Left renal pelvis (tissue), 4 donors: ENCODE measurements around the gene KCTD18. TPM values are rescaled to one million over a fixed set of nuclear protein-coding genes. Genes with fewer than 3 reads are reported as not detected.

Source experiments
- DNase-seq, 4 donors: peaks; one replicate each; pipeline ENCODE4 v3.0.0-alpha.2; 2013; ENCODE audit warnings: low read depth in 4 of 4, low spot score in 3 of 4
- polyA plus RNA-seq, 4 donors: library from polyadenylated mRNA; unstranded; fragments of 120-200 nt; gene quantifications; one replicate each; pipeline ENCODE4 v1.2.1, GENCODE V29; 2013; ENCODE audit not compliant: insufficient read length in 4 of 4

The KCTD18 gene
- polyA plus RNA-seq, 4 donors, result 15.0 to 17.4 (median 16.7) TPM

DNA sequence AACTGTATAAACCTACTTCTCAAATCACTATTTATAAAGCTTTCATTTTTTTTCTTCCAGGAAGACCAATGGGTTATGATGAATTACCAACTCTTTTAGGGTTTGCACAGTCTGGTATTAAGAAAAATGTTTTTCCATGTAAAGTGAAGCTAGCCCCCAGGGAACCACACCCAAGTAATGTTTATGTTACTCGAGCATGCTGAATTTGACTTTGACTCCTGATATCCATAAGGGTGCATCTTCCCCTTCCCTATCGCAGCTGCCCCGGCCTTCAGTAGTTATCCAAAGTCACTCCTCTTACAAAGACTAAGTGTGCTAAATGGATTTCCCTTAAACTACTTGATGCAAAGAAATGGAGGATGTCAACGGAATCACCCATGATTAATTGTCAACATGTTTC, 21.7 kb downstream of the KCTD18 start:
- no peak for DNase-seq

DNA sequence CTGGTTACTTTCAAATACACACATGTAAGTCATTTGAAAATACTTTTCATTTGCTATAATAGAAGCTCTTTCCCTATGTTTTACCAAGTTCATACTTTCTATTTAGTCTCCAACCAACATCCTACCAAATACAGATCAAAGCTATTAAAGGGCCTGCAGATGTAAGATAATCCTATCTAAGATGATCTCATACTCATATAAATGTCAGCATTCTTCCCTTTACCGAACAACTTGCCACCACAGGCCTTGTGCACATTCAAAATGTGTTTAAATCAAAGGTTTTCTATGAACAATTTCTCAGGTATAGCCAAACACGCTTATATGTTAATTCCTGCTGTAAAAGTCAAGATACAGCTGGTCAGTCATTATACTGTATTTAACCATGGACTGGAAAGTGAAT, 23.3 kb downstream of the KCTD18 start:
- no peak for DNase-seq

DNA sequence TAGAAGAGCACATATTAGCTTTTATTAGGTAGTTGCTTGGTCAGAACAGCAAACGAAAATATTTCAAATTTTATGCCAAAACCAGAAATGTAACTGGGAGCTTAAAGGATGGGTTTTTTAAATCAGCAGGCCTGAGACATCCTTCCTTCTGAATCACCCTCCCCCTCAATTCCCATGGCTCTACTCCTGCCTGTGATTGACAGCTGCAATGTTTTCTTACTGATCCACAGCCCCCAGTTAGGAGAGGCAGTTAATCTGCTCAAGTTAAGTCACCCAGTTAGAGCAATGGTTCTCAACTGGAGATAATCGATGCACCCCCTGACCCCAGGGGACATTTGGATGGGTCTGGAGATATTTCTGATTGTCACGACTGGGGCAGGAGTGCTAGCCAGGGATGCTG, 24.9 kb downstream of the KCTD18 start:
- DNase-seq, result no peak

DNA sequence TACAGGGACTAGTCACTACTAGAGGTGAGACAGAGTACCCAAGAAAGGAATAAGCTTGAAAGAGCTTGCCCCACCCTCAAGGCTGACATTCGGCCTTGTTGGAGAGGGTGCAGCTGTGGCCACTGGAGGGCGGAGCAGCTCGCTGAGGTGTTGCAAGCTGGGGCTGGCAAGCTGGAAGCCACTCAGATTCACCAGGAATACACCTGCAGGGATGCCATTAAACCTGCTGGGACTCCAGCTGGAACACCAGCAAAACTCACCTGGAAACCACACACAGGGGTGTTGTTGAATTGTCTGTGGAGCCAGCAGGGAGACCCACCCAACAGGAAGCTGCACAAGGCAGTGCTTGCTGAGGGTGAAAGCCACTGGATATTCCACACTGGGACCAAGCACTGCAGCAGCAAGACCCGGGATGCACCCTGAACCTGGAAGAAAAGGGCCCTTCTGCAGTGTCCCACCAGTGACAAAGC, 26.1 kb downstream of the KCTD18 start:
- no peak for DNase-seq

DNA sequence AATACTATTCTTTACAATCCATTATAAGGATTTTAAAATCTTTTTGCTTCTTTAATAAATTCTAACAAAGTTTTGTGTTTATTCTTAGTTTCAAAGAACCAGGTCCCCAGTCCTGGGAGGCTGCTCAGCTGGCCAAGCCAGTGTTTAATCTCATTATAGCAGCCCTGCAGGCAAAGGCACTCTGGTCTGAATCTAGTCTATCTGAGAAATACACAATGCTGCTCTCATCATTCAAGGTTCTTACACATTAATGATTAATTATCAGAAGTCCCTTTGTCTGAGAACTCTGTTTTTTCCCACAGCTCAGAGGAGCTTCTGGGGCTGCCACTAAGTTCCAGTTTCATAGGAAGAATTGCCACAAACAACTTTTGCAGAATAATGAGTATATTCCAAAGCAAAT, 27.7 kb downstream of the KCTD18 start:
- DNase-seq, result no peak

DNA sequence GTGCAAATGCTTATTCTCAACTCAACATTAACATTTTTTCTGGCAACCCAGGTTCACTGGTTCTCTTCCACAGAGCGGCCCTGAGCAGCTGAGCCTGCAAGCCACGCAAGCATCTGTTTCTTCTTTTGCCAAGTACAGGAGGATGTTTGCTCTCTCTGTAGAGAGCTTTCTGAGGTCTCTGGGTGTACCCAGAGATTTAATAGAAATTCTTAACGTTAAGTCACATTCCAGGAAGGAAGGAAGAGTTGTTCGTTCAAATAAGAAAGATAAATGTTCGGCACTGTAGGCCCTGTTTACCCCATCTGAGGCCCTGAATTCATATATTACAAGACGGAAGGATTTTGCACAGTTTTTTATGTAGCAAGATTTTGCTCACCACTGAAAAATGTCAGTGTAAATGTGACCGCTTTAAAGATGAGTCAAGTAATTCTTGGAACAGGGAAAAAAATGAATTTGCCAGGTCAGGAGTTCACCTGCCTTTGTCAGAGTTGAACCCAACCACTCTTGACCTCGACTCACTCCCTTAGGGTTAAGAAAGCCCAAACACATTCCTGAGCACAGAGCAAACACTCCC, 30.1 kb downstream of the KCTD18 start:
- no peak for DNase-seq

DNA sequence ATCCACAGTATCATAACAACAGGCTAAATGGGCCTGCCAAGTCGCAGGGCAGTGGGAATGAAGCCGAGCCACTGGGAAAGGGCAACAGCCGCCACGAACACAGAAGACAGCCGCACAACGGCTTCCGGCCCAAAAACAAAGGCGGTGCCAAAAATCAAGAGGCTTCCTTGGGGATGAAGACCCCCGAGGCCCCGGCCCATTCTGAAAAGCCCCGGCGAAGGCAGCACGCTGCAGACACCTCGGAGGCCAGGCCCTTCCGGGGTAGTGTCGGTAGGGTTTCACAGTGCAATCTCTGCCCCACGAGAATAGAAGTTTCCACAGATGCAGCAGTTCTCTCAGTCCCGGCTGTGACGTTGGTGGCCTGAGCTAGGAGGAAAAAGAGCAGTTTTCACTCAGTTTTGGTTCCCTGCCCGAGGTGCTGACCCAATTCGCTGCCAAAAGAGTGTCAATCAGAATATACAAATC, 32.2 kb downstream of the KCTD18 start:
- no peak for DNase-seq

DNA sequence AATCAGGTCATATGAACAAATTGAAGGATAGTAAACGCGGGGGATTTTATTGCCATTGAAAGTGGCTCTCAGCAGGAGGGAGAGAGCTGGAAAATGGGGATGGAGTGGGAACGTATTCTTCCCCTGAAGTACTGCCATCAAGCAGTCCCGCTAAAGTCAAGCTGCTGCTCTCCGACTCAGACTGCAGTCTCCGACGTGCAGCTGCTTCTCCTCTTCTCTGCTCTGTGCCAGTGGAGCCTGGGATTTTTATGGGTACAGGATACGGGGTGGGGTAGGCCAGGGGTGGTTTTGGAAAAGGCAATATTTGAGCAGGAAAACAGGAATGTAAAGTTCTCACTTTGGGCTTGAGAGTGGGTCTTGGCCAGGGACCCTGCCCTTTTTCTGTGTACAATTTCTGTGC, 33.0 kb downstream of the KCTD18 start:
- DNase-seq, result no peak

DNA sequence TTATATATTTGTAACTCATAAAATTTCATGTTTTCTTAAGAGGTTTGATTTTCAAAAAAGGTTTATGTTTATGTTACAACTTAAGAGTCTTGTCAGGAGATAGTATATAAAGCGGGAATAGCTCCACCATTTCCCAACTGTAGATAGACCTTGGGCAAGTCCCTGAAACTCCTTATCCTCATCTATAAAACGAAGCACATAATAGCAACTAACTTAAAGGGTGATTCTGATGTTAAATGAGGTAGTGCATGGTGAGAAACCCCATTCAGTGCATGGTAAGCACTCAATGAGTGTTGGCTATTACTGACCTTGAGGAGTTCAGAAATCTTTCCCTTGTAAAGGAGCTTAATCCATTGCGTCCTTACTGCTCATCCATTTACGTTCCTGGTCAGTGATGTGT, 34.1 kb downstream of the KCTD18 start:
- no peak for DNase-seq

DNA sequence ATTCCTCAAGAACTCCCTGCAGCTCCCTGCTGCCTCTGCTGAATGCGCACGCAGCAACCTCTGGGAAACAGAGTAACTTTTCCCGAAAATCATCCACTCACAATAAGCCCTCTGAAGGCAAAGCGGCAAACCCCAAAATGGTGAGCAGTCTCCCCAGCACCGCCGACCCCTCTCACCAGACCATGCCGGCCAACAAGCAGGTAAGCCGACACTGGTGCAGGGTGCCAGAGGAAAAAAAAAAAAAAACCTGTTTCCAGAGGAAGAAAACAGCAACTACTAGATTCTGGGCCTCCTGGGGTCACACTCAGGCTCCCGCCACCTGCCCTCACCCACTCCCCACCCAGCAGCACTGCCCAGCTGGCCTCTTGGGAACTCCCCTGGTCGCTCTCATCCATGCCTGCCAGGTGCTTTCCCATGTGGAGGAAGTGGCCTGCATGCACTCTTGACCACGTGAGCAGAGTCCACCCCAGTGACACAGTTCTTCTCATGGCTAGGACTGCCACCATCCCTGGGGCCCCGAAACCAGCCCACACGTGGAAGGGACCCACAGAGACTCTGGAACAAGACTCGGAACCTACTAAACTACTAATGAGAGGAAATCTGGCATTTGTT, 36.9 kb downstream of the KCTD18 start:
- no peak for DNase-seq

DNA sequence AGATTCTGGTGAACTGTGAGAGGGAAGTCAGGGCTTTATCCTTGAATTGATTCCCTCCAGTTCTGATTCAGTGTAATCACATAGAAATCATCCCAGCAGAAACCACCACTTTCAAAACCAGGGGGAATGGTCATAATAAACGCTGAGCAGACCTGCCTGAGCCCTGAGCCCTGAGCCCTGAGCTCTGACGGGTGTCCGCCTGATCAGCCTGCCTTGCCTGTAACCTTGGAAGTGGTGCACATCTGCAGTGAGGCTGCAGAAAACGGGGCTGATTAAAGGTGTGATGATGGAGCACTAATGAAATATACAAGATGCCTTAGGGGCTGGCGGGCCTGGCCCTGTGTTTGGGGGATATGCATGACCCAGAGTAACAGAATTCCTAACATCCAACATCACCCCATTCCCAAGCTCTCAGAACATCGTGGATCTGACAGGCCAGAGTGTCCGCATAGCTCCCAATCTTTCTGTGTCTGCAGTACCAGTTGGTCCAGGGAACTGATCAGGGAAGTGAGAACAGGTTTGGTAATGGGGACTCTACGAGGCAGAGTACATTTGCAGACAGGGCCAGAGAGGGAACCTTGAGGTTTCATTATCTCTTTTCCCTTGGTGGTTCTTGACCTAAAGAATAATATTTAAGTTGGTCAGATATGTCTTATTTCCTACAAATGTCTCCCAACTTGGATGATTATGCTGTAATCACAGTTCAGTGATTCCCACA, 37.8 kb downstream of the KCTD18 start:
- DNase-seq, result no peak

DNA sequence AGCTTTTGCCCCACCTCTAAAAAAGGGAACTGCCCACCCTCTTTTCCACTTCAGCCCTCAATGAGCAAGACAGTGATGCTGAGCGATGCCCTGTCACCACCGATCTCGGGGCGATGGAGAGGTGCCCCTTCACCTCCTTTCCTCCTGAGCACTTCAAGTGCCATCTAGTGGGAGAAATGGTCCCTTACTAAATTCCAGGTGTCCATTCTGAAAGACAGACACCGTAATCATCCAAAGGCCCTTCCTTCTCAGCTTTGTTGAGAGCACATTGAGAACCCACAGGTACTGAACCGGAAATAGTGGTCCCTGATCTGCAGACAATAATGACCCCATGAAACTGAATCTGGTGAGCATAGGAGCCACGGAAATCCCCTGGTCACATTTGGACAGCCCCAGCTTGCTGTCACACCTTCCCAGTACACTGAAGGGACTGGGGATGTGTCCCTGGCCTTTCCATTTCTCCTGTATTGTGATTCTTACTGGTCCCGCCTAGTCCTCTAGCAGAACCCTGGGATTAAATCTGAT, 38.5 kb downstream of the KCTD18 start:
- no peak for DNase-seq

DNA sequence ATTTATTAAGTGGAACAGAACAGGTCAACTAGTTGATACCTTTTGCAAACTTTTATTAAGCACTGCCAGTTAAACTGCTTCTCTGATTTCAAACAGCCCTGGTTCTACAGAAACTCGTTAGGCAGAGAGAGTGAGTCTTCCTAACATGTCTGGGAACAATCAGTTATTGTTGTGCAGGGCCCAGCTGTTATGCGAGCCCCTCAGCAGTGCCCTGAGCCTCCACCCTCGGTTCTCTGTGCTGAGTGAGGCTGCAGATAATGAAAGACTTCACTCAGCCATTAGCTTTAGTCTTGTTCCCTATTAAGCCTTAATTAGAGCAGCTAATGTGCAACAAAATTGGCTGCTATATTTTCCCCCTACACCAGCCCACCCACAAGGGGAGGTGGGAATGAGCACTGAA, 39.6 kb downstream of the KCTD18 start:
- DNase-seq, result no peak

DNA sequence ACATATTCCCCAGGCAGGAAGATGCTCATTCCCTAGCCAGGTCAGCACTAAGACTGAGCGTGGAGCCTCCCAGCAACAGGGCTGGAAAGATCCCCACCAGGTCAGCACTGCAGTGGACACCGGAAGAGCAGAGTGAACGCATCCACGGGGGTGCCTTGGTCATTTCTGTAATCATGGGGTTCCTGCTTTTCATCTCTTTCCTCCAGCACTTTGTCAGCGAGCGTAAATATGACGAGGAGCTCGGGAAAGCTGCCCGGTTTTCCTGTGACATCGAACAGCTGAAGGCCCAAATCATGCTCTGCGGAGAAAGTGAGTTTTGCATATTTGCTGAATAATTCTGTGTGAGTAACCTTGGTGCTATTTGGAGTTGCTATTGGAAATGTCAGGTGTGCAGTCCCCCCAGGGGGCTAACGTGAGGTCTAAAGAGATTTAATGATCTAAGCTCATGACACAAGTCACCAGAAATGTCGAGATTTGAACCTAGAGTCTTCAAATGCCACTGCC, 40.1 kb downstream of the KCTD18 start:
- DNase-seq, result no peak

DNA sequence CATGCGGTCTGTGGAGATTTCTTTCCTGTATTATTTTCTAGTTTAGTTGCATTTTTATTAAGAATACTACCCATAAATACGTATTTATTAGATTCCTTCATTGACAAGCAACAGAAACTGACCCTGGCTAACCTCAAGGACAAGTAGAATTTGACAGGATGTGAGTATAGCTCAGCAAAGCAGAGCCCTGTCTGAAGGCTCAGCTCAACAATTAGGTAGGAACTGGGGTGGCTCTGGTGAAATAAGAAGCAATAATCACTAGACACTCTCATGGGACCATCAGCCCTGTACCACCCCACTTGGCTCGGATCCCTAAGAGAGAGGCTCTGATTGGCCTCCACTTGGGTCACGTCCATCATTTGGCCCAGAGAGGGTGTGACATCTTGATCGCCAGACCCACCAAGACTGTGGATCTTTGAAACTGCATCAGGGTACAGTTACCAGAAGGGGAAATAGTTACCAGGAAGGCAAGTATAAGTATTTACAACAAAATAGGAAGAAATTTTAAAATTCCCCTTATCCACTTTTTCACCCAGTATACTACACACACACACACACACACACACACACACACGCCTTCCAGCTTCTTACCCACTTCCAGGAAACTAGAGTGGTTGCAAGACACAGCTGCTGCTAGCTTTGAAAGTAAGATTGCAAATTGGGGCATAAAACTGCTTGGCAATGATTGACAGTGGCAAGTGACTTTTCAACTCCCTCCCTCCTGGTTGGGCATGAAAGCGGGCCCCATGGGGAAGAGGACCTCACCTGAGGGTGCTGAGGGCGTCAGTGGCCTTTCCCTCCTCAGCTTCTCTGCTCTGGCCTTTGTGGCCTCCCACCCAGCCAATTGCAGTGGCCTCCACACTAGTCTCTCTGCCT, 41.8 kb downstream of the KCTD18 start:
- DNase-seq, result no peak

DNA sequence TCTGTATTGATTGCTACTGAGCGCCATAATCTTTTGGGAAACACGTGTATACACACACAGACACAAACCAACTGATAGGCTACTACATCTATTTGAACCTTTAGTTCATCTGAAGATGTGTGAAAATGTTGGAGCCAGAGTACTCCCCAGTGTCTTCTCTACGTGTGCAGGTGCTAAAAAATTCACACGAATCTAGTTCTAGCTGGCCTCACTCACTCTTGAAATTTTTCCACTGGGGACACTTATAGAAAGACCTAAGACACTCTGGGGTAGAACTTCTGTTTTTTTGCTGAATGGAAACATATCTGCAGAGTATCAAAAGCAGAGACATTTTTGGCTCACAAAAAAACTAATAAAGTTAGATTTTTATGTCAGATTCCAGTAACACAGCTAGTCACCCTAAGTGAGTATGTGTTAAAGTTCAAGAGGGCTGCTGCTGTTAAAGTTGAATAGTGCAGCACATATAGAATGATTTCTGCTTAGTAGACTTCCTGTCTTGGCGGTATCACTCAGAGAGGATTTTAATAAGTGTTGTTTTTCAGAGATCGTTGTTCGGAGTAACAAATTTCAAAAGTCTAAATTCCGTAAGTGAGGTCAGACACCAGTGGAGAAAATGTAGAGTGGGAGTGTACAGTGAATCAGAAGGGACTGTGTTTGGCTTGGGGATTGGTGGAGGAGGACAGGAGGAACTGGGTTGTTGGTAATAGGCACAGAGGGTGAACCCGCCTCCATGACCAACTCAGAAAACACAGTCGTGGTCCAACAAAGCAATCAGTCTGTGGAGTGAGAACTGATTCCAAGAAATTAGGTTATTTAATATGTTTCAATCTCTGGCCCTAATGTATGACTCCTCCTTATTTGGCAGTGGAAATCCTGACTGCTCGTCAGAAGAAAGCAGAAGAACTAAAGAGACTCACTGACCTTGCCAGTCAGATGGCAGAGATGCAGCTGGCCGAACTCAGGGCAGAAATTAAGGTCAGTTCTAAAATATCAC, 43.1 kb downstream of the KCTD18 start:
- DNase-seq, result no peak

DNA sequence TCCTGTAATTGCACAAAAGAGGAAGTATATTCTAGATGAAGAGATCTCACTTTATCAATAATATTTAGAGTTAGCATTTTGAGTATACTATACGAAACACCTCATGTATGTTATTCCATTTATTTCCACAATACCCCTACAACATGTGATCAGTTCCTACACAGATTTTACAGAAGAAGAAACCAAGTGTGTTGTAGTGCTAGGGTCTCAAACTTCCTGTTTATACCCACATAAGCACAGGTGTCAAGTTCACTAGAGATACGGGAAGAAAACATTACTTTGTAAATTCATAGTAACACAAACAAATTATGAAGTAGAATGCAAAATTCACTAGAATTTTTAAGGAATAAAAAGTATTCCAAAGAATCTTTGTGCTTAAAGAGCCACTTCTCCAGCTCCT, 46.4 kb downstream of the KCTD18 start:
- no peak for DNase-seq

DNA sequence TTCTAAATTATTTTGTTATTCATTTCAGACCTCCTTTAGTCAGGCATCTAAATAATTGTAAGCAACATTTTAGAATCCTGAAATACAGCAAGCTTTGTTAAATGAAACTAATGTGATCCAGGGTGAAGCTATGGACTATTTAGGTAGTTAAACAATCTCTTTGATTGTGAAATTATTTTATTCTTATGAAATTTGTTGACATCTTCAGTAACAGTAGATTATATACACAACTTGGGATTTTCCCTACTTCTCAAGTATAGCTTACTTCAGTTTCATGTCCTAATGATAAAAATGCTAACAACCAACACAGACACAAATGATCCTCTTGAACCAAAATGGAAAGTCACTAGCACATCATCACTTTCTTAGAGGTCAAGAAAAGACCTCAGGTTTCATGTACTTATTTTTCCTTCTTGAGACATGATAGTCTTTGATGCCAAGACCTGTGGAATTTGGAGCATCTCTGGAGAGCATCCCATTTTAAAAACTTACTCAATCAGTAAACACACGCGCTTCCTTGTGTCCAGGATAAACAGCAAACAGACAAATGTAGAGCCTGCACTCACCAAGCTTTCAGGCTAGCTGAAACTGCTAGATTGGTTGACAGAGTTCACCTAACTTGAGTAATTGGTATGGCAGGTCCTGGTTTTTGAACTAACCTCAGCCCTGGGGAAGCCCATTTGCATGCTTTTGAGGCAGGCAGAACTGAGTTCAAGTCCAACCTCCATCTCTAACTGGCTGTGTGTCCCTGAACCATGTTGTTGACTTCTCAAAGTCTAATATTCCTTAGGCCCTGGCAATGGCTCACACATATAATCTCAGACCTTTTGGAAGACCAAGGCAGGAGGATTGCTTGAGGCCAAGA, 47.8 kb downstream of the KCTD18 start:
- no peak for DNase-seq

DNA sequence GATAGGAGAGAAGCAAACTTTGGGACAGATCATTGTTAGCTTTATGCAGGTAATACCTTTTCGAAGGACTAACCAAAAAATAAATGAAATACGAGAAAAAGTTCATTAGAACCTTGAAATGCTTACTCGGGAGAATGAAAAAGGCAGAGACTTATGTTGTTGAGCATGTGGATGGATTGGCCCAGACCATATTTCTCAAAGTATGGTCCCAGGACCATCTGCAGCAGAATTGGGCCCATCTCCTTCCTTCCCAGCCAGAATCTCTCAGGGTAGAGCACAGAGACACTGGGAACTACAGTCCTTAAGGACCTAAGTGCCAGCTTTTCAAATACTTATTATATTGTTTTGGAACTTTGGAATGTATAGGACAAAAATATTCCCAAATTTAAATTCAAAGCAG, 50.8 kb downstream of the KCTD18 start:
- no peak for DNase-seq
